Measurements from ENCODE around the gene PMM2. TPM values are rescaled to one million over a fixed set of nuclear protein-coding genes. Genes with fewer than 3 reads are reported as not detected.
"Not testable (repeated sequence)": the region's sequence is repeated elsewhere in the genome, so short reads cannot be mapped to it uniquely, and the experiment has no call there.

PMM2 gene
- polyA plus RNA-seq, 3 donors = 16.5 to 25.2 (median 18.2) TPM

- no peak overlapping the region for H3K27ac ChIP-seq (ENCODE audit: low read depth, low read length)
- WGBS, 3 donors = 88 to 91% (median 90%) methylated on average over 22 of the region's 22 CpGs
Measured at GRCh38 chr16:8872967-8873865, 75.6 kb downstream of the PMM2 start.

DNA sequence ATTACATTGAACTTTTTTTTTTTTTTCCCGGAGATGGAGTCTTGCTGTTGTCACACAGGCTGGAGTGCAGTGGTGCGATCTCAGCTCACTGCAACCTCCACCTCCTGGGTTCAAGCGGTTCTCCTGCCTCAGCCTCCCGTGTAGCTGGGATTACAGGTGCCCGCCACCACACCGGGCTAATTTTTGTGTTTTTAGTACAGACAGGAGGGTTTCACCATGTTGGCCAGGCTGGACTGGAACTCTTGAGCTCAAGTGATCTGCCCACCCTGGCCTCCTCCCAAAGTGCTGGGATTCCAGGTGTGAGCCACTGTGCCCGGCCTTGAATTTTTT, 76.2 kb downstream of the PMM2 start:
- not testable (repeated sequence) for H3K27ac ChIP-seq (ENCODE audit: low read depth, low read length)
- 88 to 91% (median 88%) methylated on average over 7 of the region's 7 CpGs for WGBS, 3 donors

DNA sequence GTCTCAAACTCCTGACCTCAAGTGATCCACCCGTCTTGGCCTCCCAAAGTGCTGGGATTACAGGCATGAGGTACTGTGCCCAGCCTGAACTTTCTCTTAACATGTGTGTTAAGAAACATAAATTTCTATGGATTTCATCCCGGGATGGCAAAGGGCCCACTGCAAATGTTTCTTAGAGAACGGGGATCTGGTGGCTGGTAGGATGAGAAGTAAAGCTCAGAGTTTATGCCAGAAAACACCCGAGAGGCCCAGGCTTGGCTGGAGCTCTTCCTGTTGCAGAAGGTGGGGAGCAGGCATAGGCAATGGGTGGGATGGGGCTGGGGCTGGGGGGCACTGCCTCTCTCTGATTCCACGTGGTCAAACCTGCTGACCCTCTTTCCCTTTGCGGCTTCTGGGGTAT, 76.7 kb downstream of the PMM2 start:
- no peak overlapping the region for H3K27ac ChIP-seq (ENCODE audit: low read depth, low read length)
- WGBS, 3 donors = 34 to 74% (median 37%) methylated on average over 6 of the region's 6 CpGs

- not testable (repeated sequence) for H3K27ac ChIP-seq (ENCODE audit: low read depth, low read length)
- 77 to 79% (median 79%) methylated on average over 7 of the region's 7 CpGs for WGBS, 3 donors
Measured at GRCh38 chr16:8875317-8875716, 77.7 kb downstream of the PMM2 start.

DNA sequence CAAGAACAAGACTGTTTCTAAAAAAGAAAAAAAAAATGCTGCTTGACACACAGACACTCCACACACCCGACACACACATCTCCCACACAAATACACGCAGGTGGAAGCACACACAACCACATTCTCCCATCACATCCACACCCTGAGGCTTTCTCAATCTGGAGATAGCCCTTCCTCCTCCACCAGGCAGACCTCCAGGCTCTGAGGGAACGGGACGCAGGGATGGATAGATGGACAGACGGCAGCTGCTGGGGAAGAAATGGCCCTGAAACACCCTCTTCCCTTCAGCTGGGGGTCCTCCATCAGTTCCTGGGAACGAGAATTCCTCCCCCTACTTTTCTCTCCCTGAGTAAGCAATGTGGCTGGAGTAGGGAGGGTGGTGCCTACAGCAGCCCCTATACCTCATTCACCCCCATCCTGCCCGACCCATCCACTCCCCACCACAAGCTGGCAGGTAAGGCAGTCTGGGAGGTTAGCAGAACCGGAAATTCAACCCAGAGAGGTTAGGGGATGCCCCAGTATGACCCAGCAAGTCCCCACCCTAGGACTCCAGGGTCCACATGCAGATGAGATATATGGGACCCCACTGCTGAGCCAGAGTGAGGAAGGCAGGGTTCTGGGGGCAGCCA, 80.4 kb downstream of the PMM2 start:
- no peak overlapping the region for H3K27ac ChIP-seq (ENCODE audit: low read depth, low read length)
- 60 to 69% (median 67%) methylated on average over 8 of the region's 8 CpGs for WGBS, 3 donors

DNA sequence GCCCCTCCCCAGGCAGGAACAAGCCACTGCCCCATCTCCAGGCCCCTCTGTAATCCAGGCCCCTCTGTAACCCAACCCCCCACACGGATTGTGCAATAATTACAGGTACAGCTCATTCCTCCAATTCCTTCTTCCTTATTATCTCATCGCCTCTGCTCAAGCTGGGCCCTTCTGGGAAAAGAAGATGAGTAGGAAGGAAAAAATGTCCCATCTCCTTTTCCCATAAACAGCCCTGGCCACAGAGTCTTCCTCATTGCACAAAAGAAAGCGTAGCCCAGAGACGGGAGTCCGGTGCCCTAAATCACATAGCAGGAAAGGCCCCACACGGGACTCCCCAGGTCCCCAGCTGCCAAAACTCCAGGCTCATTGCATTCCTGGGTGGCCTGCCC, 80.9 kb downstream of the PMM2 start:
- H3K27ac ChIP-seq (ENCODE audit: low read depth, low read length) = peak overlapping the region; percentile 35
- WGBS, 3 donors = 44 to 64% (median 48%) methylated on average over 6 of the region's 6 CpGs

GRCh38 chr16:8880839-8881510, 83.3 kb downstream of the PMM2 start:
- H3K27ac ChIP-seq (ENCODE audit: low read depth, low read length) = no peak overlapping the region
- 86 to 90% (median 87%) methylated on average over 8 of the region's 8 CpGs for WGBS, 3 donors

DNA sequence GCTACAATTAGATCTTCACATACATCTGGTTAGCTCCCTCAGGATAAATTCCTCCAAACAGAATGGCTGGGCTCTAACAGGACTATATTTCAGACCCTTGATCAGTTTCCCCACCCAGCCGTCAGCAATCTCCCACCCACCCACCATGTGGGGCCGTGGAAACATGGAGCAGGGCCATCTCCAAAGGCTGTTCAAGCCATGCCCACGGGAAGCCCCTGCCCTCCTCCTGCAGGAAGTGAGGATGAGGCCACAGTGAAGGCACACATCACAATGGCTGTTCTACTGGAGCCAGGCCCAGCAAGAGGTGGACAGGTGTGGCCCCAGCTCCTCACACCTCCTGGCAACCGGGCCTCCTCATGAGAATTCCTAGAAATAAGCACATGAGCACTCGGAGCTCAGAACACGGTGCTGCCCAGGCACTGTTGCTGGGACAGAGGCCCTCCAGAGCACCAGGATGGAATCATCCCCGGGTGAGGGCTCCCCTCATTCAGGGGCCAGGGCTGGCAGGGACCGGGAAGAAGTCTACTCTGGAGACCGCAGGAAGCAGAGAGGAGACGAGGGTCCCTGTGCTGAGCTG, 84.5 kb downstream of the PMM2 start, which contains the start of gene LITAFD:
Gene LITAFD (plus strand): TSS at position 311 of the 577 bp plus-strand sequence. CDS start 2,005 bp downstream, outside the sequence.
- 68 to 75% (median 70%) methylated on average over 10 of the region's 10 CpGs for WGBS, 3 donors

GRCh38 chr16:8882725-8883377, 85.2 kb downstream of the PMM2 start:
- WGBS, 3 donors = 83 to 89% (median 87%) methylated on average over 17 of the region's 17 CpGs
- H3K27ac ChIP-seq (ENCODE audit: low read depth, low read length) = no peak overlapping the region

More for the DNA sequence above, 84.5 kb downstream of the PMM2 start, which contains the start of gene LITAFD:
- H3K27ac ChIP-seq (ENCODE audit: low read depth, low read length) = no peak within 1 kb of the TSS

GRCh38 chr16:8885674-8886592, 88.3 kb downstream of the PMM2 start:
- H3K27ac ChIP-seq (ENCODE audit: low read depth, low read length) = no peak overlapping the region
- WGBS, 3 donors = 9 to 18% (median 18%) methylated on average over 20 of the region's 20 CpGs

GRCh38 chr16:8886593-8887430, 89.2 kb downstream of the PMM2 start:
- H3K27ac ChIP-seq (ENCODE audit: low read depth, low read length) = no peak overlapping the region
- WGBS, 3 donors = 67 to 71% (median 70%) methylated on average over 19 of the region's 19 CpGs

DNA sequence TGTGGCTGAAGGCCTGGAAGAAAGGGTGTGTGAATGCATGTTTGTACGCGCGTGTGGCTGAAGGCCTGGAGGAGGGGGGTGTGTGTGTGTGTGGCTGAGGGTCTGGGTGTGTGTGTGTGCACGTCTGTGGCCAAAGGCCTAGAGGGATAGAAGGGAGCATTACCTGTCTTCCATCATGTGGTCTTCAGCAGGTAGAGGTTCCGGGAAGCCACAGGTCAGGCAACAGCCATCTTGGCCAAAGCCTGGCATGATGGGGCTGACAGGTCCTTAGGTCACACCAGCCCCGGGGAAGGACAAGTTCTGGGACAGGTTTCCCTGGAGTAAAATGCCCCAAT, 89.8 kb downstream of the PMM2 start:
- 87 to 92% (median 92%) methylated on average over 6 of the region's 6 CpGs for WGBS, 3 donors
- H3K27ac ChIP-seq (ENCODE audit: low read depth, low read length) = no peak overlapping the region

DNA sequence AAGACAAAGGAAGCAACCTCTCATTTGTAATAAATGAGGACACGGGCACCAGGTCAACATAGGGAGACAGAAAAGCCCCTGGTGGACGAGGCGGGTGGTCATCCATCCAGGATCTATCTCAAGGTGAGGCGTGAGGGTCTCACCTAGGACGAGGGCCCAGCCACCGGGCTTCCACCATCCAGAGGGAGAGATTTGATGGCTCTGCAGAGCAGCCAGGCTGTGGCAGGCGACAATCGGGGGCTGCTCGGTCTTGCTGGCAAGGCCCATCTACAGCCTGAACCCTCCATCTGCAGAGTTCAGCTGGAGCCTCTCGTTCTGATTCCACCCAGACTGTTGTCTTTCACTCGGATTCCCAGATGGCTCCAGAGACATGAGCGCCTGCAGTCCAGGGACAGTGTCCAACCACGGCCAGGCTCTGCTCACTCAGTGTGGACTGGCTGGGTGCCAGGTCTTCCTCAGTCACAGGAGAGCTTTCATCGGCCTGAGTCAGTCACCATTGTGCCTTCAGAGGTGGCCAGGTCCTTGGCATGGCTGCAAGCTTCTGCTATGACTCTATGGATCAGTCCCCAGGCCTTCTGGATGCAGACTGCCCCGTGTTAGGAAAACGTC, 90.4 kb downstream of the PMM2 start:
- 65 to 76% (median 76%) methylated on average over 16 of the region's 16 CpGs for WGBS, 3 donors
- H3K27ac ChIP-seq (ENCODE audit: low read depth, low read length) = no peak overlapping the region

DNA sequence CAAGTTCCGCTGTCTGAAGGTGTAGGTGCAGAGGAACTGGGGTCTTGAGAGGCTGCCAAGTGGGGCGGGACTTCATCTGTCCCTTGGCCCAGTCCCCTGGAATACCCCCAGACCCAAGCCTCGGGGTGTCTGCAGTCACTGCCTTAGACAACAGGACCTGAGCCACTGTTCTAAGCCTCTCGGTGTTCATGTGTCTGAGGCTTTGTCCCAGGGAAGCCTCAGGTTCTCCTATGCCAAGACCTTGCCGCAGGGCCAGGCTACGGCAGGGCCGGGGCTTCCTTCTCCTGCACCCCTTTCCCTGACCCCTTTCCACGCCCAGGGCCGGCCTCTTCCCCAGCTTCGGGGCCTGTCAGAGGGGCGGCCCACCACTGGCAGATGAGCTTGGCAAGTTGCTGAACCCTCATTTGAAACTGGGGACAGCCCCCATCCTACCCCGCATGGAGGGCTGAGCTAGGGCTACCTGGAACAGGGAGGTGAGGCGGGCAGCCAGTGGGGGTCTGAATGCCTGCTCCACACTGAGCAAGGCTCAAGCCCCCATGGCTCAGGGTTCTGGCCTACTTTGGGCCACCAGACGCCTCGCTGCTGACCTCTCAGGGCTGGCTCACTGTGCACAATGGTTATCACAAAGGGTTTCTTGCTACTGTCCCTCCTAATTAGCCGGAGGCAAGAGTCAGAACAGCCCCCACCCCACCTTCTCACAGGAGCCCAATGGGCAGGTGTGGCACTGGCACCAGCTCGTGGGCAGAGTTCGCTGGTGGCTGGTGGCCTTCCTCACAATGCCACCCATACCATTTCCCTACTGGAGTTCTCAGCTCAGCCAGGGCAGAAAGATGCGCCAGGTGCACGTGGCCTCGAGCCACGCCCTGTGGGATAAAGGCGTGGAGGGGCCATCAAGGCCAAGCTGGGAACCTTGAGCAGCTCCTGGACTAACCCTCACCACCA, 91.6 kb downstream of the PMM2 start:
- 79 to 88% (median 87%) methylated on average over 22 to 23 of the region's 23 CpGs for WGBS, 3 donors
- H3K27ac ChIP-seq (ENCODE audit: low read depth, low read length) = no peak overlapping the region

DNA sequence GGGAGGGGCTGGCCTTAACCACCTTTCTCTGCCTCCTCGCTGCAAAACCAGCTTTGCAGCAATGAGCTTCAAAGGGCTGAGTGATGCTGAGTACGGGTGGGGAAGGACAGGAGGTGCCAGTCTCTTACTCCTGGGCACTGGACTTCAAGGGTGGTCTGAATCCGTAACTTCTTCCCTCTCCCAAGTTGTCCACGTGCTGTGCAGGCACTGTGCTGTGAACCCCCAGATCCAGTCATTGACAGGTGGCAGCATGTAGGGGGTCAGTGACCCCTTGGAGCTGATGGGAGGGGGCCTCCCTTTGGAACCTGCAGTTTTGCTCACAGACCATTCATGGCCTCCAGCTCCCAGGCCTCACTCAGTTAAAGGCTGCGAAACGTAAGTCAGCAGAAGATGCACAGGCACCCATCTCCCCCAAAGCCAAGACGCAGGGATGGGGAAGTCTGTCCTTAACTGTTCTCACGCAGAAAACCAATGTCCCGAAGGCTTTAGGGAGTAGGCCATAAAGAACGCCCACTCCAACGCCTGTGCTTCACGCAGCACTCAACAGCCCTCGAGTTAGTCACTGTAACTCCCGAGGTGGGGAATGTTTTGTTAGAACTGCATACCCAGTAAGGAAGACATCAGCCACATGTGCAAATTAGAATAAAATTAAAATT, 92.4 kb downstream of the PMM2 start:
- no peak overlapping the region for H3K27ac ChIP-seq (ENCODE audit: low read depth, low read length)
- 77 to 79% (median 79%) methylated on average over 14 of the region's 14 CpGs for WGBS, 3 donors
